GM12874 (cell line): ENCODE measurements around the gene RASSF6.

Experiments
- TF ChIP-seq, protein P1 (sequence below): IDR thresholded peaks from 2 replicates; pipeline ENCODE4 v1.5.1; 2011; ENCODE audit warnings: low read depth, mild to moderate bottlenecking, control low read depth, low read length, moderate library complexity; ENCODE audit not compliant: insufficient read depth

RASSF6 gene

DNA sequence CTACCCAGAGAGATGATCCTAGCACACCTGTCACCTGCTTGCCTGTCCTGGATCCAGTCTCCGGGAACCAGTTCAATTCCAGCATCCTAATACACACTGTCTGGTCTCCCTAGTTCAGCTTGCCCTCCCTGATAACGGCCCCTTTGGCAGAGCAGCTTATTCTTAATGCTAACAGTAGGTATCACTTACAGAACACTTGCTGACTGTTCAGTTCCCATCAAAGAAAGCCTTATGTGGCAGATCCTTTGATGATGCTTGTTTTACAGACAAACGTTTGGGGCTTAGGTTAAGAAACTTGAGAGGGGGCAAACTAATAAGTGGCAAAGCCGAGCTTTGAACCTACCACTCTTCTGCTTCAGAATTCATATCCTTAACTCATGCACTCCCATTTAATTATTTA is 890 bp downstream of the RASSF6 start:
- TF ChIP-seq, protein P1, sequence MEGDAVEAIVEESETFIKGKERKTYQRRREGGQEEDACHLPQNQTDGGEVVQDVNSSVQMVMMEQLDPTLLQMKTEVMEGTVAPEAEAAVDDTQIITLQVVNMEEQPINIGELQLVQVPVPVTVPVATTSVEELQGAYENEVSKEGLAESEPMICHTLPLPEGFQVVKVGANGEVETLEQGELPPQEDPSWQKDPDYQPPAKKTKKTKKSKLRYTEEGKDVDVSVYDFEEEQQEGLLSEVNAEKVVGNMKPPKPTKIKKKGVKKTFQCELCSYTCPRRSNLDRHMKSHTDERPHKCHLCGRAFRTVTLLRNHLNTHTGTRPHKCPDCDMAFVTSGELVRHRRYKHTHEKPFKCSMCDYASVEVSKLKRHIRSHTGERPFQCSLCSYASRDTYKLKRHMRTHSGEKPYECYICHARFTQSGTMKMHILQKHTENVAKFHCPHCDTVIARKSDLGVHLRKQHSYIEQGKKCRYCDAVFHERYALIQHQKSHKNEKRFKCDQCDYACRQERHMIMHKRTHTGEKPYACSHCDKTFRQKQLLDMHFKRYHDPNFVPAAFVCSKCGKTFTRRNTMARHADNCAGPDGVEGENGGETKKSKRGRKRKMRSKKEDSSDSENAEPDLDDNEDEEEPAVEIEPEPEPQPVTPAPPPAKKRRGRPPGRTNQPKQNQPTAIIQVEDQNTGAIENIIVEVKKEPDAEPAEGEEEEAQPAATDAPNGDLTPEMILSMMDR, result no peak

DNA sequence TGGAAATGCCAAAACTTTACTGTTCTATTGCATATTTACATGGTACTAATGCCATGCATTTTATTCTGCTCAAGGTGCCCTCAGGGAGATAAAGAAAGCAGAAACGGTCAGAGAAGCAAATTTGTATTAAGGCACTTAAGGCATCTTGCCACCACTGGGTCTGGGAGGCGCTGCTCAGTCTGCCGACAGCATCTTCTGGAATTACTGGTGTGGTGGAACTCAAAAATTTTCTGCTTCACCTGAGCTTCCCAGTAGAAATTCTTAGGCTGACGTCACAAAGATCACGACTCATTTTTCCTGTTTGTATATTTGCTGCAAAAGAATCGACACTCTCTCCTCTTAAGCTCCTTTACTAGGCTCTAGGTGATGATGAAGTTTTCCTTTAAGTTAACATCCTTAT is 3.0 kb downstream of the RASSF6 start:
- TF ChIP-seq, protein P1, result no peak

DNA sequence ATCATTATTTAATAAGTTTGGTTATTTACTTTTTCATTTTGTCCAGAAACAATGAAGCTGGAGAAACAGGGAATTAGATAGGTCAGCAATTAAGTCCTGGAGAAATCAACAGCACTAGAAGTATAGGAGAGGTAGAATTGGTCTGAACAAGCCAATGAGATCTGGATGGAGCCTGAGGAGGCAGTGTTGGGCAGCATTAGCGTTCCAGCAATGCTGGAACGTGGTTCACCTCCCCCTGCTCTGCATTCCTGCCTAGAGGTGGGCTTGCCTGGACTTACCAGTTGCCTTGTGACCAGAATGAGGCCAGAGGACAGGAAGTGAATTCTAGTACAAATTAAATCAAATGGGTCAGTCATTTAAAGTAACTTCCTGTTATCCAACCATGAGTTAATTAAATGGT is 4.6 kb downstream of the RASSF6 start:
- TF ChIP-seq, protein P1, result no peak

DNA sequence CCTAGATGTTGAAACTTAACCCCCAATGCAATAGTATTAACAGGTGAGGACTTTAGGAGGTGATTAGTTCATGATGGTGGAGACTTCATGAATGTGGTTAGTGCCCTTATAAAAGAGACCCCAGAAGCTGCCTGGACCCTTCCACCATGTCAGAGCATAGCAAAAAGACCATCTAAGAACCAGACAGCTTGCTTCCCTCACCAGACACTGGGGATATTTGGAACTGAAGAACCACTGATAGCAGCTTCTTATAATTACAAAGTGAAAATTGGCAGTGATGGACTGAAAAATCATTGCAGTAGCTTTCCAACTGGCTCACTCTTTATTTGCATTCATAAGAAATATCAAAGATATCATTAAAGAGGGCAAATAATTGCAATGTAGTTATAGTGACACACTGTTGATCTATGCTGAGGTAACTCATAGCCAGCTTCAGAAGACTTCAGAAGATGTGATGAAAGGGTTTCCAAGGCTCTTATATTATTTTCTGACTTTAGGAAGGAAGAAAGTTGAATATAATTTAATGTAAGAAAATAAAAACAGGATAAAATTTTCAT is 5.8 kb downstream of the RASSF6 start:
- TF ChIP-seq, protein P1, result no peak

DNA sequence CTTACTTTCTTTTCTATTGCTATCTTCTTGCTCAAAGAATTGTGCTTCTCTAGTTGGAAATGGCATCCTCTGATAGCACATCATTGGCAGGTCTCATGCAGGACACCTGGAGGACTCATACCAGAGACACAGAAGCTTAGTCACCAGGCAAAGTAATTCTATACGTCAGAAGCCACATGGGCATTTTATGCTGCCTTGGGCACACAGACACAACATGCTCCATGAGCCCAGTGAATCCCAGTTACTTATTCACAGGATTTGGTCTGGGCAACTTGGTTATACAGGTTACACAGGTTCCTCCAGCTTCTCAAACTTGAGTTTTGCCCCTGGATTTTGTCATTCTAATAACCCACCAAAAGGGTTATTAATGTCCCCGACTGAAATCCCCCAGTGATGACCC is 7.1 kb downstream of the RASSF6 start:
- TF ChIP-seq, protein P1, result no peak

DNA sequence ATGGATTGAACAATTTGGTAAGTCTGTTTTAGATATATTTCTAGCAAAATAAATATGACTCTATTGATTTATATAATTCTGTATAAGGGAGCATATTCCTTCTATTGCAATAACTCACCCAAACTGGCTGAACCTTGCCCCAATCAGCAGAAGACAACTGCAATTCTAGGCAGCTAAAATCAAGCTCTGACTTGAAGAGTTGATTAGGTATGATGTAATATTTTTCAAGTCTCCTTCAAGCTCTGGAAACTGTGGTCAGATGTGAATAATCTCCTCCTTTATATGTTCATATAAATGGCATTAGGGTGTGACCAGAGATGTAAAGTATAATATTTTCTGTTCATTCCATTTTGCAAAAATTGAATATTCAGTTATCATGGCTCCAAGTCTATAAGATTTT is 8.2 kb downstream of the RASSF6 start:
- TF ChIP-seq, protein P1, result no peak

DNA sequence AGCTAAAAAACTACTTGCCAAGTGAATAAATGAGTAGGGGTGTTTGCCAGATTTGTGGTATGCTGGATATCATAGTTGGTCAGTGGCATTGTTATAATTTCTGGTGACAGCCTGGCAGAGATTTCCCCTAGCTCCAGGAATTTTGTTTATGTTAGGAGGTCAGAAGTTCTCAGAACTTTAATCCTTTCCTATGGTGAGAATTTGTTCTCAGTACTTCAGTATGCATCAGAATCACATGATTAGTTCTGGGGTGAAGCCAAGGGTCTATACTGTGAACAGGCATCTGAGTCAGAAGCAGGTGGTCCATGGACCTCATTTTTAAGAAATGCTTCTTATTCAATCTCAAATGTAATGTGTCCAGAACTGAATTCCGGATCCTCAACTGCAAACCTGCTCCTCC is 10.5 kb downstream of the RASSF6 start:
- TF ChIP-seq, protein P1, result no peak
